K562 (cell line): ENCODE data around the gene CCL13. TPM values are rescaled to one million over a fixed set of nuclear protein-coding genes. Genes with fewer than 3 reads are reported as not detected.

ENCODE experiments used
- ADNP ChIP-seq: fragments of 200-800 bp; sonication (Bioruptor generic); IDR thresholded peaks from 2 replicates; pipeline ENCODE4 v1.6.1; 2016; ENCODE audit warnings: missing genetic modification characterization, missing compliant biosample characterization
- CHD2 ChIP-seq: IDR thresholded peaks from 2 replicates; pipeline ENCODE4 v1.6.1; 2011; ENCODE audit warnings: low read depth, low read length
- E2F3 ChIP-seq: fragments of 250-450 bp; sonication (Bioruptor Pico); IDR thresholded peaks from 2 replicates; pipeline ENCODE4 v1.4.0; 2020; ENCODE audit warnings: mild to moderate bottlenecking
- FIP1L1 ChIP-seq: fragments of 200-400 bp; formaldehyde crosslinking; IDR thresholded peaks from 2 replicates; pipeline ENCODE4 v1.6.1; 2018; ENCODE audit warnings: mild to moderate bottlenecking, low read depth, low read length; ENCODE audit not compliant: poor library complexity, severe bottlenecking
- FOXM1 ChIP-seq, 2 experiments: fragments of 450-650 bp in 1 of 2; sonication (generic) in 1 of 2; formaldehyde crosslinking in 1 of 2; IDR thresholded peaks; 2 replicates each; pipeline versions ENCODE4 v1.6.1 to v1.9.0; 2017 to 2022; ENCODE audit warnings: low read depth in 2 of 2, mild to moderate bottlenecking in 2 of 2, missing genetic modification reagents in 1 of 2, moderate library complexity in 1 of 2
- GATA2 ChIP-seq: sonication (generic); formaldehyde crosslinking; IDR thresholded peaks from 2 replicates; pipeline ENCODE4 v1.4.0; 2020; ENCODE audit warnings: mild to moderate bottlenecking, missing genetic modification reagents
- RBM39 ChIP-seq: fragments of 200-400 bp; formaldehyde crosslinking; optimal IDR thresholded peaks from 2 replicates; pipeline ENCODE3; 2018; ENCODE audit warnings: low read depth, low read length
- SLC30A9 ChIP-seq: fragments of 250-450 bp; sonication (Bioruptor Pico); IDR thresholded peaks from 2 replicates; pipeline ENCODE4 v1.8.0; 2022; ENCODE audit warnings: mild to moderate bottlenecking, moderate library complexity
- SMAD4 ChIP-seq: fragments of 250-450 bp; sonication (Bioruptor Pico); conservative IDR thresholded peaks from 2 replicates; pipeline ENCODE4 v1.8.0; 2021; ENCODE audit warnings: inconsistent platforms, mild to moderate bottlenecking, moderate library complexity
- ZFP30 ChIP-seq: fragments of 250-450 bp; sonication (Bioruptor Pico); IDR thresholded peaks from 2 replicates; pipeline ENCODE4 v1.8.0; 2022; ENCODE audit warnings: moderate library complexity, mild to moderate bottlenecking, inconsistent platforms, borderline replicate concordance
- ZNF140 ChIP-seq: fragments of 250-450 bp; sonication (Bioruptor Pico); IDR thresholded peaks from 2 replicates; pipeline ENCODE4 v1.8.0; 2021; ENCODE audit warnings: moderate library complexity, mild to moderate bottlenecking, inconsistent platforms
- ZNF184 ChIP-seq: sonication (generic); formaldehyde crosslinking; IDR thresholded peaks from 2 replicates; pipeline ENCODE4 v1.5.0; 2020; ENCODE audit warnings: missing genetic modification reagents
- ZNF41 ChIP-seq: fragments of 250-450 bp; sonication (Bioruptor Pico); conservative IDR thresholded peaks from 2 replicates; pipeline ENCODE4 v1.4.0; 2020; ENCODE audit warnings: mild to moderate bottlenecking
- ZNF695 ChIP-seq: fragments of 450-650 bp; formaldehyde crosslinking; IDR thresholded peaks from 2 replicates; pipeline ENCODE4 v1.4.0; 2020; ENCODE audit warnings: mild to moderate bottlenecking, moderate library complexity
- ZNF77 ChIP-seq: fragments of 250-450 bp; sonication (Bioruptor Pico); IDR thresholded peaks from 2 replicates; pipeline ENCODE4 v1.5.0; 2020
- polyA plus RNA-seq, 8 experiments: library from polyadenylated mRNA; depleted of rRNA in 4 of 8; stranded (reverse) in 5 of 8; unstranded in 3 of 8; fragments of >200 nt; fragmentation: Nextera tagmentation in 2 of 8; fragmentation: Illumina TruSeq in 1 of 8; extraction: Ambion mirVana in 2 of 8; extraction: Trizol in 1 of 8; gene quantifications; 2 replicates each; pipeline versions ENCODE4 v1.2.1 to v1.2.3, GENCODE V29; 2011 to 2014; ENCODE audit warnings: inconsistent platforms in 1 of 8, missing spikeins in 1 of 8
- total RNA-seq, 7 experiments: library from RNA; depleted of rRNA in 6 of 7; stranded (reverse); fragments of >200 nt in 6 of 7; fragmentation: Illumina TruSeq in 2 of 7; extraction: Trizol in 2 of 7; gene quantifications; 2 replicates each; pipeline versions ENCODE4 v1.2.1 to v1.2.3, GENCODE V29; 2011 to 2021; ENCODE audit warnings: low replicate concordance in 1 of 7
- TF ChIP-seq, protein P1 (sequence below): IDR thresholded peaks from 3 replicates; pipeline ENCODE4 v1.6.1; 2011; ENCODE audit warnings: borderline replicate concordance, mild to moderate bottlenecking, moderate library complexity; ENCODE audit not compliant: insufficient read length; ENCODE audit errors: extremely low read depth
- TF ChIP-seq, protein P2 (sequence below): sonication (generic); IDR thresholded peaks from 2 replicates; pipeline ENCODE4 v1.6.1; 2016
- TF ChIP-seq, protein P3 (sequence below): fragments of 250-450 bp; sonication (Bioruptor Pico); IDR thresholded peaks from 2 replicates; pipeline ENCODE4 v1.8.0; 2021; ENCODE audit warnings: moderate library complexity, mild to moderate bottlenecking, inconsistent platforms
- TF ChIP-seq, protein P4 (sequence below): sonication (generic); formaldehyde crosslinking; IDR thresholded peaks from 2 replicates; pipeline ENCODE4 v1.8.0; 2023; ENCODE audit warnings: mild to moderate bottlenecking, missing genetic modification reagents
- TF ChIP-seq, protein P5 (sequence below): fragments of 450-650 bp; IDR thresholded peaks from 2 replicates; pipeline ENCODE4 v1.6.1; 2017; ENCODE audit warnings: antibody characterized with exemption
- TF ChIP-seq, protein P6 (sequence below): fragments of 250-450 bp; sonication (Bioruptor Pico); IDR thresholded peaks from 2 replicates; pipeline ENCODE4 v1.8.0; 2021; ENCODE audit warnings: mild to moderate bottlenecking, moderate library complexity

The CCL13 gene
- total and polyA plus RNA-seq, 9 of the 15 experiments (the other 6 are each of a cell fraction or from before 2014, with no cell fraction given), result not detected

DNA sequence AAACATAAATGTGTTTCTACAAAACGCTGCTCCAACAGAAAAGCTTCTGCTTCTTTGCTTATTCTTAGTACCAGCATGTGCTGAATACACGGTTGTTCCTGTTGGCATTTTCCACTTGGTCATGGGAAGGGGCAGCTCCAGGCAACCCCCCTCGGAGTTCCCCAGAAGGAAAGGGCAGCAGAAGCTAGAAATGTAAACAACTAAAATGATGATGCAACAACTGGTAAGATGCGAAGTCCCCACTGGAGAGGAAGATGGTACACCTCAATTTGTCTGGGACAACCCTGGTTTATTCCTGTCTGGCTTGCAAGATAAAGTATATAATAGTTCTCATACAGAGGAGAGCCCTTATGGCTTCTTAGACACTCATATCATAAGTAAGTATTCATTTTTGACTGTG, 9.2 kb upstream of the CCL13 start (continued):
- TF ChIP-seq, protein P1, sequence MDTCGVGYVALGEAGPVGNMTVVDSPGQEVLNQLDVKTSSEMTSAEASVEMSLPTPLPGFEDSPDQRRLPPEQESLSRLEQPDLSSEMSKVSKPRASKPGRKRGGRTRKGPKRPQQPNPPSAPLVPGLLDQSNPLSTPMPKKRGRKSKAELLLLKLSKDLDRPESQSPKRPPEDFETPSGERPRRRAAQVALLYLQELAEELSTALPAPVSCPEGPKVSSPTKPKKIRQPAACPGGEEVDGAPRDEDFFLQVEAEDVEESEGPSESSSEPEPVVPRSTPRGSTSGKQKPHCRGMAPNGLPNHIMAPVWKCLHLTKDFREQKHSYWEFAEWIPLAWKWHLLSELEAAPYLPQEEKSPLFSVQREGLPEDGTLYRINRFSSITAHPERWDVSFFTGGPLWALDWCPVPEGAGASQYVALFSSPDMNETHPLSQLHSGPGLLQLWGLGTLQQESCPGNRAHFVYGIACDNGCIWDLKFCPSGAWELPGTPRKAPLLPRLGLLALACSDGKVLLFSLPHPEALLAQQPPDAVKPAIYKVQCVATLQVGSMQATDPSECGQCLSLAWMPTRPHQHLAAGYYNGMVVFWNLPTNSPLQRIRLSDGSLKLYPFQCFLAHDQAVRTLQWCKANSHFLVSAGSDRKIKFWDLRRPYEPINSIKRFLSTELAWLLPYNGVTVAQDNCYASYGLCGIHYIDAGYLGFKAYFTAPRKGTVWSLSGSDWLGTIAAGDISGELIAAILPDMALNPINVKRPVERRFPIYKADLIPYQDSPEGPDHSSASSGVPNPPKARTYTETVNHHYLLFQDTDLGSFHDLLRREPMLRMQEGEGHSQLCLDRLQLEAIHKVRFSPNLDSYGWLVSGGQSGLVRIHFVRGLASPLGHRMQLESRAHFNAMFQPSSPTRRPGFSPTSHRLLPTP, result no peak
- TF ChIP-seq, protein P2, sequence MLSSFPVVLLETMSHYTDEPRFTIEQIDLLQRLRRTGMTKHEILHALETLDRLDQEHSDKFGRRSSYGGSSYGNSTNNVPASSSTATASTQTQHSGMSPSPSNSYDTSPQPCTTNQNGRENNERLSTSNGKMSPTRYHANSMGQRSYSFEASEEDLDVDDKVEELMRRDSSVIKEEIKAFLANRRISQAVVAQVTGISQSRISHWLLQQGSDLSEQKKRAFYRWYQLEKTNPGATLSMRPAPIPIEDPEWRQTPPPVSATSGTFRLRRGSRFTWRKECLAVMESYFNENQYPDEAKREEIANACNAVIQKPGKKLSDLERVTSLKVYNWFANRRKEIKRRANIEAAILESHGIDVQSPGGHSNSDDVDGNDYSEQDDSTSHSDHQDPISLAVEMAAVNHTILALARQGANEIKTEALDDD, result no peak
- TF ChIP-seq, protein P3, sequence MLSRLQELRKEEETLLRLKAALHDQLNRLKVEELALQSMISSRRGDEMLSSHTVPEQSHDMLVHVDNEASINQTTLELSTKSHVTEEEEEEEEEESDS (CRISPR knock-in tag), result no peak
- TF ChIP-seq CHD2 (no peak), ADNP (tag) (no peak), E2F3 (CRISPR knock-in tag) (no peak), ZNF77 (CRISPR knock-in tag) (no peak), GATA2 (CRISPR knock-in tag) (no peak), FIP1L1 (no peak), SMAD4 (CRISPR knock-in tag) (peak; percentile 78), ZNF184 (CRISPR knock-in tag) (no peak), ZNF695 (CRISPR knock-in tag) (no peak), RBM39 (no peak), ZNF140 (CRISPR knock-in tag) (no peak), ZFP30 (CRISPR knock-in tag) (no peak), SLC30A9 (CRISPR knock-in tag) (no peak), ZNF41 (CRISPR knock-in tag) (peak; percentile 55; the same call in 1 of the 2 replicates), FOXM1 (IDR thresholded peaks at IDR 0.05; ENCODE audit: low read depth) (no peak), FOXM1 (CRISPR knock-in tag; IDR thresholded peaks at IDR 0.05; ENCODE audit: low read depth) (no peak)
- TF ChIP-seq, protein P4, sequence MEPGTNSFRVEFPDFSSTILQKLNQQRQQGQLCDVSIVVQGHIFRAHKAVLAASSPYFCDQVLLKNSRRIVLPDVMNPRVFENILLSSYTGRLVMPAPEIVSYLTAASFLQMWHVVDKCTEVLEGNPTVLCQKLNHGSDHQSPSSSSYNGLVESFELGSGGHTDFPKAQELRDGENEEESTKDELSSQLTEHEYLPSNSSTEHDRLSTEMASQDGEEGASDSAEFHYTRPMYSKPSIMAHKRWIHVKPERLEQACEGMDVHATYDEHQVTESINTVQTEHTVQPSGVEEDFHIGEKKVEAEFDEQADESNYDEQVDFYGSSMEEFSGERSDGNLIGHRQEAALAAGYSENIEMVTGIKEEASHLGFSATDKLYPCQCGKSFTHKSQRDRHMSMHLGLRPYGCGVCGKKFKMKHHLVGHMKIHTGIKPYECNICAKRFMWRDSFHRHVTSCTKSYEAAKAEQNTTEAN (CRISPR knock-in tag), result no peak
- TF ChIP-seq, protein P5, sequence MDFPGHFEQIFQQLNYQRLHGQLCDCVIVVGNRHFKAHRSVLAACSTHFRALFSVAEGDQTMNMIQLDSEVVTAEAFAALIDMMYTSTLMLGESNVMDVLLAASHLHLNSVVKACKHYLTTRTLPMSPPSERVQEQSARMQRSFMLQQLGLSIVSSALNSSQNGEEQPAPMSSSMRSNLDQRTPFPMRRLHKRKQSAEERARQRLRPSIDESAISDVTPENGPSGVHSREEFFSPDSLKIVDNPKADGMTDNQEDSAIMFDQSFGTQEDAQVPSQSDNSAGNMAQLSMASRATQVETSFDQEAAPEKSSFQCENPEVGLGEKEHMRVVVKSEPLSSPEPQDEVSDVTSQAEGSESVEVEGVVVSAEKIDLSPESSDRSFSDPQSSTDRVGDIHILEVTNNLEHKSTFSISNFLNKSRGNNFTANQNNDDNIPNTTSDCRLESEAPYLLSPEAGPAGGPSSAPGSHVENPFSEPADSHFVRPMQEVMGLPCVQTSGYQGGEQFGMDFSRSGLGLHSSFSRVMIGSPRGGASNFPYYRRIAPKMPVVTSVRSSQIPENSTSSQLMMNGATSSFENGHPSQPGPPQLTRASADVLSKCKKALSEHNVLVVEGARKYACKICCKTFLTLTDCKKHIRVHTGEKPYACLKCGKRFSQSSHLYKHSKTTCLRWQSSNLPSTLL, result no peak
- TF ChIP-seq, protein P6, sequence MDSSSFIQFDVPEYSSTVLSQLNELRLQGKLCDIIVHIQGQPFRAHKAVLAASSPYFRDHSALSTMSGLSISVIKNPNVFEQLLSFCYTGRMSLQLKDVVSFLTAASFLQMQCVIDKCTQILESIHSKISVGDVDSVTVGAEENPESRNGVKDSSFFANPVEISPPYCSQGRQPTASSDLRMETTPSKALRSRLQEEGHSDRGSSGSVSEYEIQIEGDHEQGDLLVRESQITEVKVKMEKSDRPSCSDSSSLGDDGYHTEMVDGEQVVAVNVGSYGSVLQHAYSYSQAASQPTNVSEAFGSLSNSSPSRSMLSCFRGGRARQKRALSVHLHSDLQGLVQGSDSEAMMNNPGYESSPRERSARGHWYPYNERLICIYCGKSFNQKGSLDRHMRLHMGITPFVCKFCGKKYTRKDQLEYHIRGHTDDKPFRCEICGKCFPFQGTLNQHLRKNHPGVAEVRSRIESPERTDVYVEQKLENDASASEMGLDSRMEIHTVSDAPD (CRISPR knock-in tag), result no peak
